ENCODE results near the gene SEMA7A.

The SEMA7A gene

DNA sequence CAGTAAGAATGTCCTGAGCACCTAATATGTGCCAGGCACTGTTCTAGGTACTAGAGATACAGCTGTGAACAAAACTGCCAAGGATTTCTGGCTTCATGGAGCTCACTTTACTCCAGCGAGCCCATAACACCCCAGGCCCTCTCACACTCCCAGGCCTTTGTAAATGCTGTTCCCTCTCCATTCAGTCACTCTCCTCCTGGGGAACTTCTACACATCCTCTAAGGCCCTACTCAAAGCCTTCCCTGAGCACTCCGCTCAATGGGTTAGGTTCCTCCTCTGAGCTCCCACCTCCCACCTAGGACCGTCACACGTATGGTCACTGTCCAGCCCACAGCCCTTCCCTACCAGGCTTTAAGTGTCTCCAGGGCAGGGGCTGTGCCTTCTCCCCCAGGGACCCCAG lies 27.2 kb downstream of the SEMA7A start:
- Histone ChIP-seq H3K4me2 (ENCODE audit: low read depth, low read length) (no peak overlapping the region), H3K27ac (ENCODE audit: low read length) (no peak overlapping the region), H2AFZ (ENCODE audit: low read length) (no peak overlapping the region)

DNA sequence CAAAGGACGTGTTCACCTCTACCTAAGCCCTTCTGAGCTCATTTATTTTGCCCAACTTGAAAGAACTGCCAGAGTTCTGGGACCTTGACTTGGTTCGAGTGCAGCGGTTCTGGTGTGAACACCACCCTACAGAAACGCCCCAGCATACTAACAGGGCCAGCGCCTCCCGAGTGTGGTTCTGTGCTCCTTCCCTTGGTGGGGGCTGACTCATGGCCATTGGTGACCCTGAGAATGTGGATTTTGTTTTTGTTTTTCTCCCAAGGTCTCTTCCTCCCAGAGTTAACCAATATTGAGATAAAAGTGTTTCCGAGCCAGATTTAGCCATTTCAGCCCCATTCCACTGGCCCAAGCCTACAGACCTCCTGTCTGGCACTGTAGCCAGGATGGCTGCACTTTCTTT lies 27.9 kb downstream of the SEMA7A start:
- Histone ChIP-seq H3K4me2 (ENCODE audit: low read depth, low read length) (no peak overlapping the region), H4K20me1 (ENCODE audit: insufficient read depth, low read length) (no peaks in the 10 kb centered on the region), H3K9ac (ENCODE audit: low read length) (no peak overlapping the region), H3F3A (ENCODE audit: insufficient read depth, low read length) (peaks cover 25% of the 10 kb centered on the region), H2AFZ (ENCODE audit: low read length) (no peak overlapping the region), H3K27ac (ENCODE audit: low read length) (no peak overlapping the region), H3K4me1 (ENCODE audit: low read length) (peaks cover 30% of the 10 kb centered on the region), H3K36me3 (replicated peaks; ENCODE audit: insufficient read depth, low read length) (no peaks in the 10 kb centered on the region), H3K4me3 (ENCODE audit: low read length) (no peak overlapping the region), H3K9me2 (replicated peaks; ENCODE audit: insufficient read depth, low read length) (no peaks in the 10 kb centered on the region), H3K27me3 (replicated peaks; ENCODE audit: insufficient read depth, low read length) (no peaks in the 10 kb centered on the region), H3K79me2 (ENCODE audit: low read length) (no peaks in the 10 kb centered on the region), H3K9me3 (replicated peaks; ENCODE audit: insufficient read depth, low read length) (no peaks in the 10 kb centered on the region)
- TF ChIP-seq, protein P1, sequence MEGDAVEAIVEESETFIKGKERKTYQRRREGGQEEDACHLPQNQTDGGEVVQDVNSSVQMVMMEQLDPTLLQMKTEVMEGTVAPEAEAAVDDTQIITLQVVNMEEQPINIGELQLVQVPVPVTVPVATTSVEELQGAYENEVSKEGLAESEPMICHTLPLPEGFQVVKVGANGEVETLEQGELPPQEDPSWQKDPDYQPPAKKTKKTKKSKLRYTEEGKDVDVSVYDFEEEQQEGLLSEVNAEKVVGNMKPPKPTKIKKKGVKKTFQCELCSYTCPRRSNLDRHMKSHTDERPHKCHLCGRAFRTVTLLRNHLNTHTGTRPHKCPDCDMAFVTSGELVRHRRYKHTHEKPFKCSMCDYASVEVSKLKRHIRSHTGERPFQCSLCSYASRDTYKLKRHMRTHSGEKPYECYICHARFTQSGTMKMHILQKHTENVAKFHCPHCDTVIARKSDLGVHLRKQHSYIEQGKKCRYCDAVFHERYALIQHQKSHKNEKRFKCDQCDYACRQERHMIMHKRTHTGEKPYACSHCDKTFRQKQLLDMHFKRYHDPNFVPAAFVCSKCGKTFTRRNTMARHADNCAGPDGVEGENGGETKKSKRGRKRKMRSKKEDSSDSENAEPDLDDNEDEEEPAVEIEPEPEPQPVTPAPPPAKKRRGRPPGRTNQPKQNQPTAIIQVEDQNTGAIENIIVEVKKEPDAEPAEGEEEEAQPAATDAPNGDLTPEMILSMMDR (IDR thresholded peaks at IDR 0.05; ENCODE audit: low read length): no peak
- no peak for TF ChIP-seq EZH2phosphoT487 (IDR thresholded peaks at IDR 0.05; ENCODE audit: low read length)
- TF ChIP-seq EZH2 (optimal IDR thresholded peaks at IDR 0.05; ENCODE audit: low read depth, low read length): no peak
- no peak for DNase-seq

More for the DNA sequence above, 27.2 kb downstream of the SEMA7A start:
- no peaks in the 10 kb centered on the region for H3K9me3 ChIP-seq (replicated peaks; ENCODE audit: insufficient read depth, low read length)
- no peaks in the 10 kb centered on the region for H3K36me3 ChIP-seq (replicated peaks; ENCODE audit: insufficient read depth, low read length)
- no peak for DNase-seq
- H3K4me3 ChIP-seq (ENCODE audit: low read length): no peak overlapping the region
- peaks cover 24% of the 10 kb centered on the region for H3K4me1 ChIP-seq (ENCODE audit: low read length)
- H3K9ac ChIP-seq (ENCODE audit: low read length): no peak overlapping the region
- H4K20me1 ChIP-seq (ENCODE audit: insufficient read depth, low read length): no peaks in the 10 kb centered on the region
- no peaks in the 10 kb centered on the region for H3K79me2 ChIP-seq (ENCODE audit: low read length)
- no peaks in the 10 kb centered on the region for H3K9me2 ChIP-seq (replicated peaks; ENCODE audit: insufficient read depth, low read length)
- H3K27me3 ChIP-seq (replicated peaks; ENCODE audit: insufficient read depth, low read length): no peaks in the 10 kb centered on the region
- TF ChIP-seq, protein P1 (IDR thresholded peaks at IDR 0.05; ENCODE audit: low read length): no peak
- TF ChIP-seq EZH2phosphoT487 (IDR thresholded peaks at IDR 0.05; ENCODE audit: low read length): no peak
- no peak for TF ChIP-seq EZH2 (optimal IDR thresholded peaks at IDR 0.05; ENCODE audit: low read depth, low read length)
- peaks cover 18% of the 10 kb centered on the region for H3F3A ChIP-seq (ENCODE audit: insufficient read depth, low read length)

DNA sequence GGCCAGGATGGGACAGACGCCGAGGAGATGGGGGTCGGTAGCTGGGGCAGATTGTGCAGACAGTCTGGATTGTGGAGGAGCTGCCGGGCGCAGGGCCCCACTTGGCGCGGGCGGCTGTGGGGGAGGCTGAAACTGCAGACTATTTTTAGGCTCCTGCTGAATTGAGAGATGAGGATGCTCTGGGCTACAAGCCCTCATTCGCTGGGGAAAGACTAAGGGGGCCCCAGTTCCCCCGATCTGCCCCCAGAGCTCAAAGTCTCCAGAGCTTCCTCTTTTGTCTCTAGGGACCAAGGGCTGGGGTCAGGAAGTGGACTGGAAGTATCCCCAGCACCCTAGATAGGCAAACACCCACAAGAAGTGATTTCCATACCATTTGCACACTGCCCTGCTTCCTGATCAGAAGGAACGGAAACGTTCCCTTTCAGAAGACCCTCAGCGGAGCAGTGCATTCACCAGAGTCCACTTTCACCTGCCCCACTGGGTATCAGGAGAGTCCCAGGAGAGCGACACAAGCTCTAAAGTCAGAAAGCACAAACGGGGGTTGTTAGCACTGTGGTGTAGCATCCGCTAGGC lies 29.7 kb downstream of the SEMA7A start:
- Histone ChIP-seq H2AFZ (ENCODE audit: low read length) (peak overlapping the region; percentile 69), H3K36me3 (replicated peaks; ENCODE audit: insufficient read depth, low read length) (no peaks in the 10 kb centered on the region), H3K9ac (ENCODE audit: low read length) (no peak overlapping the region), H3F3A (ENCODE audit: insufficient read depth, low read length) (peaks cover 34% of the 10 kb centered on the region), H3K4me2 (ENCODE audit: low read depth, low read length) (no peak overlapping the region), H3K9me2 (replicated peaks; ENCODE audit: insufficient read depth, low read length) (no peaks in the 10 kb centered on the region), H4K20me1 (ENCODE audit: insufficient read depth, low read length) (no peaks in the 10 kb centered on the region), H3K4me3 (ENCODE audit: low read length) (no peak overlapping the region), H3K27ac (ENCODE audit: low read length) (peak overlapping the region; percentile 95; the same call in 1 of the 2 replicates), H3K9me3 (replicated peaks; ENCODE audit: insufficient read depth, low read length) (no peaks in the 10 kb centered on the region), H3K79me2 (ENCODE audit: low read length) (no peaks in the 10 kb centered on the region), H3K27me3 (replicated peaks; ENCODE audit: insufficient read depth, low read length) (no peaks in the 10 kb centered on the region), H3K4me1 (ENCODE audit: low read length) (peaks cover 44% of the 10 kb centered on the region)
- TF ChIP-seq EZH2 (optimal IDR thresholded peaks at IDR 0.05; ENCODE audit: low read depth, low read length) (no peak), EZH2phosphoT487 (IDR thresholded peaks at IDR 0.05; ENCODE audit: low read length) (no peak)
- TF ChIP-seq, protein P1 (IDR thresholded peaks at IDR 0.05; ENCODE audit: low read length): no peak
- DNase-seq: no peak
